SIG-M5 treated with dmso at 0.1 percent for 504 hours (cell line): ENCODE results near the gene BPIFB6.

Experiments
- DNase-seq: peaks from one replicate; lab custom pipeline; 2025; ENCODE audit not compliant: unreplicated experiment; lab: John Stamatoyannopoulos, UW

BPIFB6 gene

GRCh38 chr20:33015700-33016580 lies 15.5 kb upstream of the BPIFB6 start:
- no peak for DNase-seq

GRCh38 chr20:33016581-33017109 lies 14.8 kb upstream of the BPIFB6 start:
- DNase-seq: no peak

GRCh38 chr20:33017542-33017941 lies 13.9 kb upstream of the BPIFB6 start:
- no peak for DNase-seq

- no peak for DNase-seq
Measured at GRCh38 chr20:33018169-33018931, 13.1 kb upstream of the BPIFB6 start.

- no peak for DNase-seq
Measured at GRCh38 chr20:33019465-33020277, 11.8 kb upstream of the BPIFB6 start.

GRCh38 chr20:33020278-33021161 lies 10.9 kb upstream of the BPIFB6 start:
- no peak for DNase-seq

GRCh38 chr20:33021879-33022278 lies 9.6 kb upstream of the BPIFB6 start:
- DNase-seq: no peak

- no peak for DNase-seq
Measured at GRCh38 chr20:33022289-33022688, 9.2 kb upstream of the BPIFB6 start.

- DNase-seq: no peak
Measured at GRCh38 chr20:33022694-33023438, 8.6 kb upstream of the BPIFB6 start.

GRCh38 chr20:33023439-33024242 lies 7.8 kb upstream of the BPIFB6 start:
- DNase-seq: no peak

GRCh38 chr20:33024243-33024560 lies 7.2 kb upstream of the BPIFB6 start:
- no peak for DNase-seq

- DNase-seq: no peak
Measured at GRCh38 chr20:33024609-33025317, 6.7 kb upstream of the BPIFB6 start.

- DNase-seq: no peak
Measured at GRCh38 chr20:33025318-33025876, 6.1 kb upstream of the BPIFB6 start.

- no peak for DNase-seq
Measured at GRCh38 chr20:33026072-33026778, 5.2 kb upstream of the BPIFB6 start.

GRCh38 chr20:33026779-33027759 lies 4.4 kb upstream of the BPIFB6 start:
- DNase-seq: no peak
